ENCODE measurements around the gene OR5V1. TPM values are rescaled to one million over a fixed set of nuclear protein-coding genes. Genes with fewer than 3 reads are reported as not detected.
"Not testable (repeated sequence)": the region's sequence is repeated elsewhere in the genome, so short reads cannot be mapped to it uniquely, and the experiment has no call there.

OR5V1 gene
- total and polyA plus RNA-seq, 7 donors, result not detected

GRCh38 chr6:29345380-29345779 lies 23.3 kb downstream of the OR5V1 start:
- Histone ChIP-seq H3K36me3 (no peaks in the 10 kb centered on the region), H3K27me3 (no peaks in the 10 kb centered on the region), H3K4me3 (no peak overlapping the region), H3K9me3 (peaks cover 0 to 2% (median 0%) of the 10 kb centered on the region in 4 donors), H3K4me1 (no peaks in the 10 kb centered on the region), H3K27ac (no peak overlapping the region)
- no peak for DNase-seq
- 65 to 82% methylated on average over 3 of the region's 3 CpGs for WGBS, 2 donors
- TF ChIP-seq CTCF (IDR thresholded peaks at IDR 0.05), result no peak
- no peak for TF ChIP-seq EP300 (IDR thresholded peaks at IDR 0.05)
- no peak for TF ChIP-seq POLR2A (IDR thresholded peaks at IDR 0.05)
- no peak for TF ChIP-seq POLR2AphosphoS5 (IDR thresholded peaks at IDR 0.05)
- intact Hi-C loops (cut with DNase I), result no loop called here

GRCh38 chr6:29336269-29336668 lies 32.4 kb downstream of the OR5V1 start:
- Histone ChIP-seq H3K4me1 (no peaks in the 10 kb centered on the region), H3K27me3 (no peaks in the 10 kb centered on the region), H3K27ac (no peak overlapping the region), H3K9me3 (no peaks in the 10 kb centered on the region), H3K4me3 (no peak overlapping the region), H3K36me3 (no peaks in the 10 kb centered on the region)
- DNase-seq, result no peak
- intact Hi-C loops (cut with DNase I), result no loop called here
- WGBS, 2 donors, result 74 to 75% methylated on average over 2 of the region's 2 CpGs
- TF ChIP-seq POLR2AphosphoS5 (IDR thresholded peaks at IDR 0.05) (no peak), POLR2A (IDR thresholded peaks at IDR 0.05) (no peak), CTCF (IDR thresholded peaks at IDR 0.05) (no peak), EP300 (IDR thresholded peaks at IDR 0.05) (no peak)

- no peaks in the 10 kb centered on the region for H3K4me1 ChIP-seq
- H3K27me3 ChIP-seq, result no peaks in the 10 kb centered on the region
- intact Hi-C loops (cut with DNase I), result no loop called here
- H3K36me3 ChIP-seq, result no peaks in the 10 kb centered on the region
- no peak for TF ChIP-seq POLR2AphosphoS5 (IDR thresholded peaks at IDR 0.05)
- no peak for TF ChIP-seq EP300 (IDR thresholded peaks at IDR 0.05)
- no peak for DNase-seq
- no peaks in the 10 kb centered on the region for H3K9me3 ChIP-seq
- H3K4me3 ChIP-seq, result no peak overlapping the region
- H3K27ac ChIP-seq, result no peak overlapping the region
Observed at GRCh38 chr6:29332676-29333075, 36.0 kb downstream of the OR5V1 start.

- H3K4me3 ChIP-seq, result no peak overlapping the region
- intact Hi-C loops (cut with DNase I), result no loop called here
- no peaks in the 10 kb centered on the region for H3K27me3 ChIP-seq
- TF ChIP-seq EP300 (IDR thresholded peaks at IDR 0.05), result no peak
- TF ChIP-seq CTCF (IDR thresholded peaks at IDR 0.05), result no peak
- no peak for TF ChIP-seq POLR2AphosphoS5 (IDR thresholded peaks at IDR 0.05)
- TF ChIP-seq POLR2A (IDR thresholded peaks at IDR 0.05), result no peak
- H3K4me1 ChIP-seq, result no peaks in the 10 kb centered on the region
- DNase-seq, result no peak
- no peak overlapping the region for H3K27ac ChIP-seq
- no peaks in the 10 kb centered on the region for H3K36me3 ChIP-seq
- 30 to 75% methylated on average over 4 of the region's 4 CpGs for WGBS, 2 donors
- H3K9me3 ChIP-seq, result no peaks in the 10 kb centered on the region
Observed at GRCh38 chr6:29325777-29326176, 42.9 kb downstream of the OR5V1 start.

- not testable (repeated sequence) for H3K36me3 ChIP-seq, H3K4me1 ChIP-seq
Observed at GRCh38 chr6:29323332-29323731, 45.3 kb downstream of the OR5V1 start.

GRCh38 chr6:29319931-29320330 lies 48.7 kb downstream of the OR5V1 start:
- intact Hi-C loops (cut with DNase I), result no loop called here
- no peaks in the 10 kb centered on the region for H3K36me3 ChIP-seq
- H3K4me3 ChIP-seq, result no peak overlapping the region
- no peaks in the 10 kb centered on the region for H3K27me3 ChIP-seq
- no peak overlapping the region for H3K27ac ChIP-seq
- no peaks in the 10 kb centered on the region for H3K9me3 ChIP-seq
- TF ChIP-seq CTCF (IDR thresholded peaks at IDR 0.05) (no peak), EP300 (IDR thresholded peaks at IDR 0.05) (no peak), POLR2AphosphoS5 (IDR thresholded peaks at IDR 0.05) (no peak), POLR2A (IDR thresholded peaks at IDR 0.05) (no peak)
- H3K4me1 ChIP-seq, result no peaks in the 10 kb centered on the region
- no peak for DNase-seq
- 87 to 90% methylated on average over 2 of the region's 2 CpGs for WGBS, 2 donors

More at GRCh38 chr6:29323332-29323731, 45.3 kb downstream of the OR5V1 start:
- H3K9me3 ChIP-seq; intact Hi-C loops (cut with DNase I); DNase-seq; H3K4me3 ChIP-seq; H3K27ac ChIP-seq; H3K27me3 ChIP-seq: not testable (repeated sequence)

Measured in sigmoid colon (tissue), 7 donors.